ENCODE measurements around the gene SON. TPM values are rescaled to one million over a fixed set of nuclear protein-coding genes. Genes with fewer than 3 reads are reported as not detected.

Gene SON
- total RNA-seq, 1 experiment from 2014 or later: 329 TPM

DNA sequence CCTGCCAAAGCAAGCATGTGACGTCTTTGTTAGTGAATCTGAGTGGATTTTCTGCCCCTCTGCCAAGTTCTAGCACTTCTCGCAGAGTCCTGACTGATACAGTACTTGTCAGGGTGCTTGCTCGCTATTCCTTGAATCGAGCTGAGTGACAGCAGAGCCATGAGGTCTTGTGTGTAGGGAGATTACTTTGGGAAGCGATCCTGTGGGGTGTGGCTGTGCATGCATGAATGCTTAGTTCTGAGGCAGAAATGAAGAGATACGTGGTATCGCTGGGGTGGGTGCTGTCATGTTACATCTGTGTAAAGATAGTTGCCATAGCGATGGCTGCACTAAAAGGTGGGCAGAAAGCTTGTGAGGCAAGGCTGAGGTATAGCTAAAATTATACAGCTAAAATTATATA is 32.0 kb upstream of the SON start:
- Histone ChIP-seq H2AFZ (ENCODE audit: low read length) (no peak overlapping the region), H2BK20ac (ENCODE audit: low read depth, low read length, poor library complexity, severe bottlenecking) (no peak overlapping the region), H4K20me1 (ENCODE audit: control insufficient read depth, insufficient read depth, insufficient read length) (no peaks in the 10 kb centered on the region), H2BK120ac (ENCODE audit: low read depth, low read length, poor library complexity, severe bottlenecking) (no peak overlapping the region), H3K27ac (ENCODE audit: insufficient read length, low read depth, low read length) (no peak overlapping the region), H3K56ac (ENCODE audit: insufficient read length, low read depth, low read length) (no peak overlapping the region), H4K8ac (replicated peaks; ENCODE audit: insufficient read length, low read depth, low read length) (no peak overlapping the region), H3K9ac (ENCODE audit: extremely low read depth, insufficient read length, low read length) (no peak overlapping the region), H3K18ac (ENCODE audit: insufficient read length, low read depth, low read length) (no peak overlapping the region), H4K91ac (ENCODE audit: insufficient read length, low read depth, low read length) (no peak overlapping the region), H3K79me2 (ENCODE audit: insufficient read depth, low read length) (no peaks in the 10 kb centered on the region), H3K14ac (ENCODE audit: insufficient read depth, low read length) (no peak overlapping the region), H2BK12ac (ENCODE audit: insufficient read length, low read depth, low read length) (no peak overlapping the region), H2AK5ac (ENCODE audit: insufficient read length, low read length) (no peak overlapping the region), H3T11ph (ENCODE audit: low read length) (no peak overlapping the region), H3K9me3 (ENCODE audit: control insufficient read depth, low read depth, low read length) (no peaks in the 10 kb centered on the region), H3K27me3 (ENCODE audit: insufficient read depth, low read length) (no peaks in the 10 kb centered on the region), H3K4me2 (ENCODE audit: insufficient read depth, insufficient read length, low read length) (no peak overlapping the region), H3K4ac (ENCODE audit: low read depth, low read length) (no peak overlapping the region), H3K79me1 (ENCODE audit: insufficient read depth, low read depth, low read length, poor library complexity, severe bottlenecking) (no peaks in the 10 kb centered on the region), H3K4me1 (ENCODE audit: insufficient read depth, low read length) (no peaks in the 10 kb centered on the region), H3K23ac (ENCODE audit: insufficient read length, low read depth, low read length) (no peak overlapping the region), H2BK5ac (ENCODE audit: insufficient read length, low read length) (no peak overlapping the region), H3K23me2 (ENCODE audit: insufficient read length, low read depth, low read length, poor library complexity, severe bottlenecking) (no peaks in the 10 kb centered on the region), H2BK15ac (ENCODE audit: low read depth, low read length) (no peak overlapping the region), H4K5ac (ENCODE audit: insufficient read length, low read depth, low read length) (no peak overlapping the region)
- TF ChIP-seq, protein P1, sequence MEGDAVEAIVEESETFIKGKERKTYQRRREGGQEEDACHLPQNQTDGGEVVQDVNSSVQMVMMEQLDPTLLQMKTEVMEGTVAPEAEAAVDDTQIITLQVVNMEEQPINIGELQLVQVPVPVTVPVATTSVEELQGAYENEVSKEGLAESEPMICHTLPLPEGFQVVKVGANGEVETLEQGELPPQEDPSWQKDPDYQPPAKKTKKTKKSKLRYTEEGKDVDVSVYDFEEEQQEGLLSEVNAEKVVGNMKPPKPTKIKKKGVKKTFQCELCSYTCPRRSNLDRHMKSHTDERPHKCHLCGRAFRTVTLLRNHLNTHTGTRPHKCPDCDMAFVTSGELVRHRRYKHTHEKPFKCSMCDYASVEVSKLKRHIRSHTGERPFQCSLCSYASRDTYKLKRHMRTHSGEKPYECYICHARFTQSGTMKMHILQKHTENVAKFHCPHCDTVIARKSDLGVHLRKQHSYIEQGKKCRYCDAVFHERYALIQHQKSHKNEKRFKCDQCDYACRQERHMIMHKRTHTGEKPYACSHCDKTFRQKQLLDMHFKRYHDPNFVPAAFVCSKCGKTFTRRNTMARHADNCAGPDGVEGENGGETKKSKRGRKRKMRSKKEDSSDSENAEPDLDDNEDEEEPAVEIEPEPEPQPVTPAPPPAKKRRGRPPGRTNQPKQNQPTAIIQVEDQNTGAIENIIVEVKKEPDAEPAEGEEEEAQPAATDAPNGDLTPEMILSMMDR (conservative IDR thresholded peaks at IDR 0.05): no peak
- peaks cover 67 to 97% (median 84%) of the 10 kb centered on the region in 3 experiments for H3K36me3 Mint-ChIP-seq (ENCODE audit: insufficient read depth in 1 of 3, low read depth in 3 of 3)
- H3K27me3 Mint-ChIP-seq (ENCODE audit: low read depth): no peaks in the 10 kb centered on the region
- H3K4me3 Mint-ChIP-seq: no peak overlapping the region
- H3K9me3 Mint-ChIP-seq: peaks cover 2 to 5% of the 10 kb centered on the region in 2 experiments; a peak in 2 of 5 replicates
- no peak overlapping the region; a peak in 1 of 7 replicates for H3K27ac Mint-ChIP-seq
- no peaks in the 10 kb centered on the region for H3K4me1 Mint-ChIP-seq
- DNase-seq: no peak
- no CpG with 5 or more reads among the region's 8 CpGs for WGBS (ENCODE audit: extremely low coverage, insufficient read length, low lambda C conversion rate)
